H9 (cell line): Measurements from ENCODE around the gene EDNRB. TPM values are rescaled to one million over a fixed set of nuclear protein-coding genes. Genes with fewer than 3 reads are reported as not detected.

ENCODE experiments used
- DNase-seq: peaks from one replicate; pipeline ENCODE4 v3.0.0-alpha.2; 2017
- H2AFZ ChIP-seq: one replicate; pipeline ENCODE4 v1.6.1; 2013; ENCODE audit warnings: mild to moderate bottlenecking, low read length, control low read depth, moderate library complexity
- H2AK5ac ChIP-seq: 2 replicates; pipeline ENCODE4 v1.6.1; 2013; ENCODE audit warnings: low read length, control low read depth, mixed read lengths; ENCODE audit not compliant: insufficient read length
- H2BK120ac ChIP-seq: one replicate; pipeline ENCODE4 v1.6.1; 2013; ENCODE audit warnings: low read depth, mild to moderate bottlenecking, low read length, control low read depth, inconsistent platforms; ENCODE audit not compliant: poor library complexity, severe bottlenecking
- H2BK12ac ChIP-seq: 2 replicates; pipeline ENCODE4 v1.6.1; 2013; ENCODE audit warnings: low read length, control low read depth, mixed read lengths, low read depth; ENCODE audit not compliant: insufficient read length
- H2BK15ac ChIP-seq: 2 replicates; pipeline ENCODE4 v1.6.1; 2013; ENCODE audit warnings: low read depth, low read length, control low read depth
- H2BK20ac ChIP-seq: one replicate; pipeline ENCODE4 v1.6.1; 2013; ENCODE audit warnings: low read depth, mild to moderate bottlenecking, low read length, control low read depth, inconsistent platforms; ENCODE audit not compliant: poor library complexity, severe bottlenecking
- H2BK5ac ChIP-seq: 2 replicates; pipeline ENCODE4 v1.6.1; 2013; ENCODE audit warnings: low read length, control low read depth, mixed read lengths; ENCODE audit not compliant: insufficient read length
- H3K14ac ChIP-seq: 2 replicates; pipeline ENCODE4 v1.6.1; 2013; ENCODE audit warnings: low read length, control low read depth; ENCODE audit not compliant: insufficient read depth
- H3K18ac ChIP-seq: 2 replicates; pipeline ENCODE4 v1.6.1; 2013; ENCODE audit warnings: low read depth, mild to moderate bottlenecking, mixed read lengths, low read length, control low read depth; ENCODE audit not compliant: insufficient read length
- H3K23ac ChIP-seq: 2 replicates; pipeline ENCODE4 v1.6.1; 2013; ENCODE audit warnings: low read length, control low read depth, mixed read lengths, low read depth; ENCODE audit not compliant: insufficient read length
- H3K23me2 ChIP-seq: 2 replicates; pipeline ENCODE4 v1.6.1; 2013; ENCODE audit warnings: low read depth, mild to moderate bottlenecking, mixed read lengths, low read length, control low read depth; ENCODE audit not compliant: insufficient read length, poor library complexity, severe bottlenecking
- H3K27ac ChIP-seq: 2 replicates; pipeline ENCODE4 v1.5.1; 2013; ENCODE audit warnings: low read length, control low read depth, mixed read lengths, low read depth; ENCODE audit not compliant: insufficient read length
- H3K27me3 ChIP-seq: 2 replicates; pipeline ENCODE4 v1.6.1; 2013; ENCODE audit warnings: low read length, control low read depth, inconsistent platforms; ENCODE audit not compliant: insufficient read depth
- H3K4ac ChIP-seq: 2 replicates; pipeline ENCODE4 v1.6.1; 2013; ENCODE audit warnings: low read depth, mild to moderate bottlenecking, control low read depth, inconsistent platforms, low read length, moderate library complexity
- H3K4me1 ChIP-seq: 2 replicates; pipeline ENCODE4 v1.6.1; 2013; ENCODE audit warnings: low read length, control low read depth, inconsistent platforms; ENCODE audit not compliant: insufficient read depth
- H3K4me2 ChIP-seq: 2 replicates; pipeline ENCODE4 v1.6.1; 2013; ENCODE audit warnings: low read length, control low read depth, mixed read lengths; ENCODE audit not compliant: insufficient read length, insufficient read depth
- H3K56ac ChIP-seq: 2 replicates; pipeline ENCODE4 v1.6.1; 2013; ENCODE audit warnings: low read depth, mild to moderate bottlenecking, mixed read lengths, low read length, control low read depth; ENCODE audit not compliant: insufficient read length
- H3K79me1 ChIP-seq: 2 replicates; pipeline ENCODE4 v1.6.1; 2013; ENCODE audit warnings: low read depth, mild to moderate bottlenecking, moderate library complexity, low read length, control low read depth, inconsistent platforms; ENCODE audit not compliant: insufficient read depth, poor library complexity, severe bottlenecking
- H3K79me2 ChIP-seq: 2 replicates; pipeline ENCODE4 v1.6.1; 2013; ENCODE audit warnings: low read length, control low read depth, inconsistent platforms; ENCODE audit not compliant: insufficient read depth
- H3K9ac ChIP-seq: 2 replicates; pipeline ENCODE4 v1.6.1; 2013; ENCODE audit warnings: low read length, control low read depth, mixed read lengths; ENCODE audit not compliant: insufficient read length; ENCODE audit errors: extremely low read depth
- H3K9me3 ChIP-seq: one replicate; pipeline ENCODE4 v1.6.1; 2013; ENCODE audit warnings: low read depth, low read length, inconsistent platforms; ENCODE audit not compliant: control insufficient read depth
- H3T11ph ChIP-seq: one replicate; pipeline ENCODE4 v1.6.1; 2013; ENCODE audit warnings: mild to moderate bottlenecking, low read length, control low read depth, inconsistent platforms
- H4K20me1 ChIP-seq: one replicate; pipeline ENCODE4 v1.6.1; 2013; ENCODE audit not compliant: control insufficient read depth, insufficient read length, insufficient read depth
- H4K5ac ChIP-seq: 2 replicates; pipeline ENCODE4 v1.6.1; 2013; ENCODE audit warnings: low read depth, mild to moderate bottlenecking, mixed read lengths, low read length, control low read depth; ENCODE audit not compliant: insufficient read length
- H4K8ac ChIP-seq: replicated peaks from 2 replicates; pipeline ENCODE4 v1.6.1; 2013; ENCODE audit warnings: low read length, control low read depth, mixed read lengths, low read depth; ENCODE audit not compliant: insufficient read length
- H4K91ac ChIP-seq: 2 replicates; pipeline ENCODE4 v1.6.1; 2013; ENCODE audit warnings: low read depth, mild to moderate bottlenecking, moderate library complexity, mixed read lengths, low read length, control low read depth; ENCODE audit not compliant: insufficient read length
- H3K27ac Mint-ChIP-seq, 3 experiments: 2 replicates in 2 of 3; 3 replicates in 1 of 3; pipeline ENCODE4 v1.8.0; 2020 to 2021; ENCODE audit warnings: mixed read lengths in 3 of 3, mild to moderate bottlenecking in 1 of 3, moderate library complexity in 1 of 3
- H3K27me3 Mint-ChIP-seq: 2 replicates; pipeline ENCODE4 v1.8.0; 2021; ENCODE audit warnings: low read depth, mild to moderate bottlenecking, moderate library complexity, mixed read lengths
- H3K36me3 Mint-ChIP-seq, 3 experiments: 2 replicates in 2 of 3; 3 replicates in 1 of 3; pipeline ENCODE4 v1.8.0; 2020 to 2021; ENCODE audit warnings: low read depth in 3 of 3, mixed read lengths in 3 of 3; ENCODE audit not compliant: insufficient read depth in 1 of 3
- H3K4me1 Mint-ChIP-seq, 2 experiments: 2 replicates each; pipeline ENCODE4 v1.8.0; 2020; ENCODE audit warnings: mixed read lengths in 2 of 2
- H3K4me3 Mint-ChIP-seq, 2 experiments: 2 replicates in 1 of 2; 3 replicates in 1 of 2; pipeline ENCODE4 v1.8.0; 2020 to 2021; ENCODE audit warnings: mild to moderate bottlenecking in 2 of 2, mixed read lengths in 2 of 2, moderate library complexity in 1 of 2
- H3K9me3 Mint-ChIP-seq, 2 experiments: 2 replicates in 1 of 2; 3 replicates in 1 of 2; pipeline ENCODE4 v1.8.0; 2020; ENCODE audit warnings: mild to moderate bottlenecking in 2 of 2, mixed read lengths in 2 of 2, moderate library complexity in 1 of 2
- CTCF ChIP-seq: fragments of 200-600 bp; sonication (generic); conservative IDR thresholded peaks from 3 replicates; pipeline ENCODE4 v1.8.0; 2021; ENCODE audit warnings: antibody characterized with exemption, mild to moderate bottlenecking
- WGBS: extraction: QIAGEN DNeasy Blood & Tissue Kit; methylation state at CpG from one replicate; pipeline ENCODE4 v1.1.7; 2013; ENCODE audit warnings: missing lambda C conversion rate, low lambda C conversion rate, mixed read lengths; ENCODE audit not compliant: insufficient read length; ENCODE audit errors: extremely low coverage; 5-methylcytosine and 5-hydroxymethylcytosine counted together
- total RNA-seq: library from RNA; stranded (reverse); gene quantifications from 2 replicates; pipeline ENCODE4 v1.2.1, GENCODE V29; 2021

The EDNRB gene
- total RNA-seq, 1 experiment from 2014 or later: 6.6 TPM

GRCh38 chr13:77919921-77920294 is 1.3 kb upstream of the EDNRB start:
- no peak for DNase-seq
- Mint-ChIP-seq H3K27me3 (peaks cover 20% of the 10 kb centered on the region), H3K4me1 (peaks cover 6 to 18% of the 10 kb centered on the region in 2 experiments; a peak in 2 of 4 replicates), H3K27ac (no peak overlapping the region), H3K36me3 (peaks cover 0 to 11% (median 2%) of the 10 kb centered on the region in 3 experiments; a peak in 3 of 7 replicates), H3K9me3 (peaks cover 6 to 12% of the 10 kb centered on the region in 2 experiments), H3K4me3 (no peak overlapping the region)
- H3K9me3 ChIP-seq: no peaks in the 10 kb centered on the region
- no peak overlapping the region for H3K27ac ChIP-seq
- H2BK20ac ChIP-seq: no peak overlapping the region
- WGBS: no CpG with 5 or more reads among the region's 8 CpGs
- H3K23me2 ChIP-seq: peaks cover 22% of the 10 kb centered on the region
- peaks cover 3% of the 10 kb centered on the region for H3K79me1 ChIP-seq
- H4K5ac ChIP-seq: no peak overlapping the region
- no peak overlapping the region for H2AK5ac ChIP-seq
- H3T11ph ChIP-seq: no peak overlapping the region
- no peaks in the 10 kb centered on the region; the same call in 1 of the 2 replicates for H3K4me1 ChIP-seq
- H3K9ac ChIP-seq: no peak overlapping the region
- no peak overlapping the region for H2BK5ac ChIP-seq
- H2AFZ ChIP-seq: no peak overlapping the region
- H3K18ac ChIP-seq: no peak overlapping the region
- no peak overlapping the region for H3K4ac ChIP-seq
- no peaks in the 10 kb centered on the region for H3K27me3 ChIP-seq
- H3K14ac ChIP-seq: no peak overlapping the region
- H4K20me1 ChIP-seq: no peaks in the 10 kb centered on the region
- peaks cover 11% of the 10 kb centered on the region; the same call in 1 of the 2 replicates for H3K79me2 ChIP-seq
- no peak for TF ChIP-seq CTCF
- H4K91ac ChIP-seq: no peak overlapping the region
- H4K8ac ChIP-seq: no peak overlapping the region
- H3K23ac ChIP-seq: no peak overlapping the region
- no peak overlapping the region for H2BK15ac ChIP-seq
- no peak overlapping the region for H3K56ac ChIP-seq
- H2BK120ac ChIP-seq: no peak overlapping the region
- H3K4me2 ChIP-seq: peak overlapping the region; percentile 73
- no peak overlapping the region for H2BK12ac ChIP-seq
